Lung (tissue), 12 donors: ENCODE results near the gene IDNK. TPM values are rescaled to one million over a fixed set of nuclear protein-coding genes. Genes with fewer than 3 reads are reported as not detected.

Experiments
- ATAC-seq: fragments of 200-7000 bp; cut with Tn5 transposase; one replicate; pipeline ENCODE4 v1.9.1; 2020; ENCODE audit warnings: moderate number of reproducible peaks; ENCODE audit not compliant: insufficient read depth, low FRiP score
- DNase-seq, 3 donors: peaks; one replicate each; pipeline ENCODE4 v3.0.0-alpha.2; 2013 to 2017
- H3K27ac ChIP-seq, 2 donors: one replicate each; pipeline ENCODE4 v1.5.1; 2013; ENCODE audit warnings: mild to moderate bottlenecking in 2 of 2, moderate library complexity in 2 of 2, control low read depth in 1 of 2, inconsistent platforms in 1 of 2, low read depth in 1 of 2, low read length in 1 of 2
- H3K27me3 ChIP-seq, 3 donors: one replicate each; pipeline ENCODE4 v1.5.1; 2013; ENCODE audit warnings: low read length in 2 of 3; ENCODE audit not compliant: control insufficient read depth in 3 of 3, insufficient read depth in 3 of 3
- H3K36me3 ChIP-seq, 4 donors: one replicate each; pipeline ENCODE4 v1.5.1; 2013; ENCODE audit warnings: low read length in 4 of 4, mild to moderate bottlenecking in 1 of 4, moderate library complexity in 1 of 4; ENCODE audit not compliant: control insufficient read depth in 4 of 4, insufficient read depth in 4 of 4
- H3K4me1 ChIP-seq, 5 donors: one replicate each; pipeline ENCODE4 v1.5.1; 2013; ENCODE audit warnings: low read length in 5 of 5, mild to moderate bottlenecking in 2 of 5, moderate library complexity in 1 of 5; ENCODE audit not compliant: control insufficient read depth in 5 of 5, insufficient read depth in 5 of 5
- H3K4me3 ChIP-seq: one replicate; pipeline ENCODE4 v1.5.1; 2013; ENCODE audit warnings: mild to moderate bottlenecking, control low read depth, moderate library complexity
- H3K9ac ChIP-seq, 2 donors: one replicate each; pipeline ENCODE4 v1.5.1; 2013; ENCODE audit warnings: low read length in 2 of 2, control low read depth in 1 of 2; ENCODE audit not compliant: insufficient read depth in 1 of 2
- H3K9me3 ChIP-seq, 4 donors: one replicate each; pipeline ENCODE4 v1.5.1; 2013; ENCODE audit warnings: low read length in 3 of 4, mild to moderate bottlenecking in 1 of 4, moderate library complexity in 1 of 4; ENCODE audit not compliant: control insufficient read depth in 4 of 4, insufficient read depth in 3 of 4
- WGBS, 2 donors: extraction: QIAGEN DNeasy Blood & Tissue Kit; methylation state at CpG; one replicate each; pipeline ENCODE4 v1.1.7; 2013; 5-methylcytosine and 5-hydroxymethylcytosine counted together
- polyA plus RNA-seq, 2 donors: library from polyadenylated mRNA; stranded (reverse); fragments of 200-250 nt; gene quantifications; one replicate each; pipeline ENCODE4 v1.2.1, GENCODE V29; 2013
- total RNA-seq, 2 donors: library from RNA; depleted of rRNA in 1 of 2; stranded (reverse); fragments of >200 nt in 1 of 2; gene quantifications; one replicate each; pipeline ENCODE4 v1.2.1, GENCODE V29; 2014 to 2021
- TF ChIP-seq, protein P1 (sequence below): IDR thresholded peaks from 2 replicates; pipeline ENCODE4 v1.5.1; 2012; ENCODE audit warnings: mild to moderate bottlenecking; ENCODE audit errors: control extremely low read depth, extremely low read depth
- donor health status: control.
- donor health status: control.
- donor health status: Bipolar disorder and iron deficiency.
- donor health status: healthy.
- donor health status: DM: yes; HTN: yes; CAD: no.

IDNK gene
- total and polyA plus RNA-seq, 4 donors, result 5.7 to 9.3 (median 5.8) TPM

DNA sequence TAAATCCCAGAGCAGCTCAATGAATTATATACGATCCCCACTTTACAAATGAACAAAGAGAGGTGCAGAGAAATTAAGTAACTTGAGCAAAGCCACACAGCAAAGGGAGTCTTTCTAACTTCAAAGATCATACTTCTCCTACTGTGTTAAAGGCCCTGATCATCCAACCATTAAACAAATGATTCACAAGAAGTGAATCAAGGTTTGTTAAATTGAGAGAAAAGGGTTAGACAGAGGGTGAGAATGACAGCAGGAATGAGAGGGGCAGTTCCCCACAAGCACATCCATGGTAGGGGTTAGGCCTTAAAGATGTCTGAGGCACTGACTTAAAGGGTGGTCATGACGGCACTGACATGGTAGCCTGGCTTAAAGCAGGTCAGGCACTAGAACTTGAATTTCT, 10.7 kb downstream of the IDNK start:
- Histone ChIP-seq H3K36me3 (no peaks in the 10 kb centered on the region), H3K9me3 (no peaks in the 10 kb centered on the region), H3K27me3 (no peaks in the 10 kb centered on the region), H3K27ac (no peak overlapping the region), H3K4me1 (peaks cover 0 to 2% (median 0%) of the 10 kb centered on the region in 5 donors), H3K9ac (no peak overlapping the region), H3K4me3 (no peak overlapping the region)
- DNase-seq (no peak), ATAC-seq (no peak)
- TF ChIP-seq, protein P1, sequence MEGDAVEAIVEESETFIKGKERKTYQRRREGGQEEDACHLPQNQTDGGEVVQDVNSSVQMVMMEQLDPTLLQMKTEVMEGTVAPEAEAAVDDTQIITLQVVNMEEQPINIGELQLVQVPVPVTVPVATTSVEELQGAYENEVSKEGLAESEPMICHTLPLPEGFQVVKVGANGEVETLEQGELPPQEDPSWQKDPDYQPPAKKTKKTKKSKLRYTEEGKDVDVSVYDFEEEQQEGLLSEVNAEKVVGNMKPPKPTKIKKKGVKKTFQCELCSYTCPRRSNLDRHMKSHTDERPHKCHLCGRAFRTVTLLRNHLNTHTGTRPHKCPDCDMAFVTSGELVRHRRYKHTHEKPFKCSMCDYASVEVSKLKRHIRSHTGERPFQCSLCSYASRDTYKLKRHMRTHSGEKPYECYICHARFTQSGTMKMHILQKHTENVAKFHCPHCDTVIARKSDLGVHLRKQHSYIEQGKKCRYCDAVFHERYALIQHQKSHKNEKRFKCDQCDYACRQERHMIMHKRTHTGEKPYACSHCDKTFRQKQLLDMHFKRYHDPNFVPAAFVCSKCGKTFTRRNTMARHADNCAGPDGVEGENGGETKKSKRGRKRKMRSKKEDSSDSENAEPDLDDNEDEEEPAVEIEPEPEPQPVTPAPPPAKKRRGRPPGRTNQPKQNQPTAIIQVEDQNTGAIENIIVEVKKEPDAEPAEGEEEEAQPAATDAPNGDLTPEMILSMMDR, result no peak
- WGBS, 2 donors, result 99% methylated on average over 2 of the region's 2 CpGs

DNA sequence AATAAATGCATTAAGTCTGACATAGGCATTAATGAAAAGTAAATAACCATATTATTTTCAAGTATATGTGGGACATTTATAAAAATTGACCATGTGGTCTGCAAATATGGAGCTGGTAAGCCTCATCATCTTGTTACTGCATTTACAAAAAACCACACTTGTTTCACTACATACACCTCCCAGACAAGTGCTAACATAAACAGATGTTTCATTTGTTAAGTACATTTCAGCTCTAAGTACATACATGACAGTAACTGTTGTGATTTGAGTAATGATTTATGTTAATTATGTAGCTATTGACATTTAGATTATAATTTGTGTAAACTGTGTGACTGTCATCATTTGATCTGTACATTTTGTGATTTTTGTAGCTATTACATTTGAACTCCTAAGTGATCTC, 13.9 kb downstream of the IDNK start:
- Histone ChIP-seq H3K4me3 (no peak overlapping the region), H3K9me3 (no peaks in the 10 kb centered on the region), H3K9ac (no peak overlapping the region), H3K27me3 (no peaks in the 10 kb centered on the region), H3K36me3 (peaks cover 0 to 2% (median 0%) of the 10 kb centered on the region in 4 donors), H3K4me1 (peaks cover 0 to 2% (median 0%) of the 10 kb centered on the region in 5 donors), H3K27ac (no peak overlapping the region)
- TF ChIP-seq, protein P1, result no peak
- ATAC-seq, result no peak
- no peak for DNase-seq

DNA sequence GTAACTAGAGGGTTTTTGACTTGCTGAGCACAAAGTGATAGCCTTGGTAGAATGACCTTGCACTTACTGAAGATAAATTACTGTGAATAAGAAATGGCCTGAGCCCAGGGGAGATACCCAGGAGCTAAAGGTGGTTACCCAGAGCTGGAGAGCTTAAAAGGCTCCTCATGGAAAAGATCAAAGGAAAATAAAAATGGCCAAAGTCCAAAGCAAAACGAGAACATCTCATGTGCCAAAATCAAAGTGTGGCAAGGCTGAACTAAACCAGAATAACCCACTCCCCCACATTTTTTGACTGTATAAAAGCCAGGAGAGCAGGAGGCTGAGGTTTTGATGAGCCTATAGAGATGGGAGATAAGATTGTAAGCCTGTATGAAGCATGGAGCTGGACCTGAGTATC, 14.4 kb downstream of the IDNK start:
- H3K27me3 ChIP-seq, result no peaks in the 10 kb centered on the region
- TF ChIP-seq, protein P1, result no peak
- peaks cover 0 to 2% (median 0%) of the 10 kb centered on the region in 5 donors for H3K4me1 ChIP-seq
- peaks cover 0 to 2% (median 0%) of the 10 kb centered on the region in 4 donors for H3K36me3 ChIP-seq
- H3K9ac ChIP-seq, result no peak overlapping the region
- no peaks in the 10 kb centered on the region for H3K9me3 ChIP-seq
- DNase-seq (no peak), ATAC-seq (no peak)
- H3K27ac ChIP-seq, result no peak overlapping the region
- no peak overlapping the region for H3K4me3 ChIP-seq
- WGBS, 2 donors, result 42 to 79% methylated on average over 1 of the region's 1 CpG

DNA sequence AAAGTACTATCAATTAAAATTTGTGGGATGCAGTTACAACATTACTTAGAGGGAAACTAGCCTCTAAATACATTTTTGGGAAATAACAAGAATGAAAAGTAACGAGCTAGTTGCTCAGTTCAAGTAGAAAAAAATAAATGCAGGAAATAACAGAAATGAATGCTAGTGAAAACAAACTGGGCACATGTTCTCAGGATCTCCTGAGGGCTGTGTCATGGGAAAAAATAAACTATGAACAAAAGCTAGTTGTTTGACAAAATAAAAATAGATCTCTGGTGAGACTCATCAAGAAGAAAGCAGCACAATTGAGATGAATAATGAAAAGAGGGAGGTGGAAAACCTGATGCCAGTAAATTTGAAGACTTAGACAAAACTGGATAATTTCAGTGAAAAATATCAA, 16.3 kb downstream of the IDNK start:
- TF ChIP-seq, protein P1, result no peak
- Histone ChIP-seq H3K27ac (no peak overlapping the region), H3K9me3 (no peaks in the 10 kb centered on the region), H3K4me1 (peaks cover 0 to 2% (median 0%) of the 10 kb centered on the region in 5 donors), H3K4me3 (no peak overlapping the region), H3K9ac (no peak overlapping the region), H3K36me3 (peaks cover 0 to 2% (median 0%) of the 10 kb centered on the region in 4 donors), H3K27me3 (no peaks in the 10 kb centered on the region)
- DNase-seq (no peak), ATAC-seq (no peak)
- WGBS, 2 donors, result 52 to 61% methylated on average over 1 of the region's 1 CpG
